ENCODE measurements around the gene TARS3. TPM values are rescaled to one million over a fixed set of nuclear protein-coding genes. Genes with fewer than 3 reads are reported as not detected.
"Not testable (repeated sequence)": the region's sequence is repeated elsewhere in the genome, so short reads cannot be mapped to it uniquely, and the experiment has no call there.

The TARS3 gene
- 8.5 TPM for polyA plus RNA-seq (2012; ENCODE audit: insufficient read depth, insufficient read length)

DNA sequence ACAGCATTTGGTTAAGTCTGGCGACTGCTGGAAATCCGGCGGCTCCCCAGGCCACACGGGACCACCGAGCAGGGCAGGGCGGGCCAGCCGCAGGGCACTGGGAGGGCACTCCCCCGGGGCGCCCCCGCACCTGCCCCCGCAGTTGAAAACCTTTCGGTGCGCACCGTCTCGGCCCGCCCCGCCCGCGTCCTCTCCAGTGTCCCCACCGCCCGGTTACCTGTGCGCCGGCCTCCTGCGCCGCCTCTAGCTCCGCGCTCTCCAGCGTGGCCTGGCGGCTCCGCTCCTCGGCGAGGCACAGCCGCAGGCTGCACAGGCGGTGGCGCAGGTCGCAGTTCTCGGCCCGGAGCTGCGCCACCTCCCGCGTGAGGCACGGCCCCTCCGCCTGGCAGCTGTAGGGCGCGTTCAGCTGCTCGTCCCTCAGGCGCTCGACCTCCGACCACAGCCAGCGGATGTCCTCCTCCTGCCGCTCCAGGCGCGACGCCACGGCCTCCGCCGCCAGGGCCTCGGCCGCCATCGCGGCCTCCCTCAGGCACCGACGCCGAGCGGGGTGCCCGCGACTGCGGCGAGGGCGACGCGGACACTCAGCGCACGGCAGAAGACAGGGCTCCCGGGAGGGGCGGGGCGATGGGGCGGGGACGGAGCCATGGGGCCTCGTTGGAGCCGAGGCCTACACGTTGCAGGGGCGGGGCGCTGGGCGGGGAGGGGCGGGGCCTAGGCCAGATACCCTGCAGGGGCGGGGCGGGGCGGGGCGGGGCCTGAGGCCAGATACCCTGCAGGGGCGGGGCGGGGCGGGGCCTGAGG is at the start of gene TARS3:
TARS3 (minus strand) TSS at position 600 of the 801 bp plus-strand sequence; CDS start at position 514, 86 bp downstream.
- H3K4me3 ChIP-seq (ENCODE audit: low read length): peak within 1 kb of the TSS; percentile 60
- peak; percentile 73 for DNase-seq (ENCODE audit: low read depth, low spot score)

GRCh38 chr15:101773496-101774100 is 49.3 kb upstream of the TARS3 start:
- H3K4me3 ChIP-seq (ENCODE audit: low read length): no peak overlapping the region
- DNase-seq (ENCODE audit: low read depth, low spot score): no peak

DNA sequence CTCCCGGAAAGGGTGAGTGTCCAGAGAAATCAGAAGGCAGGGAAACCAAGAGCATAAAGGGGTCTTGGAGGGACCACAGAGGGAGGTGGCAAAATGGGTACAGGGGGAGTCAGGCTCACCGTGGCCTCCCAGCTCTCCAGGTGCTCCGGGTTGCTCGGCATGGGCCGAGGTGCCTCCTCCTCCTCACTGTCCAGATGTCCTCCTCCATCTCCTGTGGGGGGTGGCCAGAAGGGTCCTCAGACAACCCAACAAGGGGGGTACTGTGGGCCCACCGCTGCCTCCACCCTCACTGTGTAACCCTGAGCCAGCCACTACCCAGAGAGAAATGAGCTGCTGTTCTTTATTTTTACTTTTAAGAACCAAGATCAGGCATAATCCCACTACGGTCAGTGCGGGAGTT is 48.6 kb upstream of the TARS3 start:
- no peak overlapping the region for H3K4me3 ChIP-seq (ENCODE audit: low read length)
- DNase-seq (ENCODE audit: low read depth, low spot score): no peak

DNA sequence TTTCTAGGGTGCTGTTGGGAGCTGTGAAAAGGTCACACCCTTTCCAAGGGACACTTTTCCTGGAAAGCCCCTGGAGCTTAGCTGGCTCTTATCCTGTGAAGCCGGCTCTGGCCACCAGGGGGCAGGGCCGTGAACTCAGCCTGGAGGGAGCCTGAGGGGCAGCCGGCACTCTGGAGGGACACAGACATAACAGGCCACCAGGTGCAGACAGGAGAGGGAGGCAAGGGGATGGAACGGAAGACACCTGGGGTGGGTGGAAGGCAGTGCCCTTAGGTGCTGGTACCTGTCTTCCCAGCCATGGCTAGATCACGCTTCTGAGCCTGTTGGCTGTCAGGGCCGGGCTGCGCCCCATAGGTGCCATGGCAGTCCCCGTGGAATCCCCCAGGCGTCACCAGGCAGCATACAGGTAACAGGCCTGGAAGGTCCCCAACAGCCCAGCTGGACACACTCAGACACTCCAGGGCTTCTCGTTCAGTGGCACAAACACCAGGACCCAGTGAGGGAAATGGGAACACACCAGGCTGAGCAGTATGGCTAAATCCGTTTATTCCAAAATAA is 42.9 kb upstream of the TARS3 start:
- not testable (repeated sequence) for DNase-seq (ENCODE audit: low read depth, low spot score); H3K4me3 ChIP-seq (ENCODE audit: low read length)

DNA sequence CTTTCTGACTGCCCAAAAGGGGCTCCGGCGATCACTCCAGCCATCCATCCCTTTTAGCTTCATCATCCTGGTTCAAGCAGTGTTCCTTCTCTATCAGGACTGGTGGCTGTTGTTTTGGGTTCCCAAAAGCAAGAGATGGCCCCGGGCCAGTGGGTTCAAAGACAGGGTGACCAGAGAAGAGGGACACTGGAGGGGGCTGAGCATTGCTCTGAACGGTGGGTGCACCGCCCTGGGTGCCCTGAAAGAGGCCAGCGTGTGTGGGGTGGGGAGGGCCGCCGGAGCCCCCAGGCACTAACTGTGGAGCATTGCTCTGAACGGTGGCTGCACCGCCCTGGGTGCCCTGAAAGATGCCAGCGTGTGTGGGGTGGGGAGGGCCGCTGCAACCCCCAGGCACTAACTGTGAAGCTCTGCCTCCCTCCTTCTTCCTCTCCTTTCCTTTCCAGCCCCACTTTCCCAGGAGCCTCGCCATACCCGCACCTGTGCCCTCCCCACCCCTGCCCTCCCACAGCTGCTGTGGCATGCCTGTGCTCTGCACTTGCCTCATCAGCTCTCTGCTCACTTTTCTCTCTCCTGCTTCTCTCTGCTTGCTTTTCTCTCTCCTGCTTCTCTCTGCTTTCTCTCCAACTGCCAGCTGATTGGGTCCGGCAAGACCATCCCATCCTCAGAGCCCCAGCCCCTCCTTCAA is 41.6 kb upstream of the TARS3 start:
- no peak for DNase-seq (ENCODE audit: low read depth, low spot score)
- H3K4me3 ChIP-seq (ENCODE audit: low read length): no peak overlapping the region

- not testable (repeated sequence) for DNase-seq (ENCODE audit: low read depth, low spot score); H3K4me3 ChIP-seq (ENCODE audit: low read length)
These were observed 41.0 kb upstream of the TARS3 start for GRCh38 chr15:101765340-101765671.

DNA sequence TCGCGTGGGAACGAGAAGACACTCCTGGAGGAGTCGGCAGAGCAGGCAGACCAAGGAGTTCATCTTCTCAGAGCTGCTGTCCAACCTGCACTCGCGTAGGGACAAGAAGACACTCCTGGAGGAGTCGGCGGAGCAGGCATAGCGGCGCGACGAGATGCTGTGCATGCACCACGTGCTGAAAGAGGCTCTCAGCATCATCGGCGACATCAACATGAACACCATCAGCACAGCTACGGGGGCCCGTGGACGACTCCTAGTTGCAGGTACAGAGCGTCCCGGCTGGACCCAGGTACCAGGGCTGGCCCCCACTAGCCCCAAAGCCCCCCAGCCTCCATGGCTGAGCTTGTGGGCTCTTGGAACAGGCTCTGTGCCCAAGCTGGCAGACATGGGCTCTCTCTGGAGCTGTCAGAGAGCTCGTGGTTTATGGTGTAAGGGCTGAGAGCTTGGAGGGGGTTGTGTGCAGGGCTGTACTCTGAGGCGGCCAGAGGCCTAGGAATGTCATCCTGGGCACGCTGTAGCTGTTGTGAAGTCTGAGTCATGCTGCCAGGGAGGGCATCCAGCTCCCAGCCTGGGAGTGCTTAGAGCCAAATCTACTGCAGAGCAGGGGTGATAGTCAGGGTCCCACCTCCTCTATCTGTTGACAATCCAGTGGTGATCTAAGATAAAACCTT is 40.5 kb upstream of the TARS3 start:
- DNase-seq (ENCODE audit: low read depth, low spot score); H3K4me3 ChIP-seq (ENCODE audit: low read length): not testable (repeated sequence)

- not testable (repeated sequence) for H3K4me3 ChIP-seq (ENCODE audit: low read length); DNase-seq (ENCODE audit: low read depth, low spot score)
These were observed 22.4 kb upstream of the TARS3 start for GRCh38 chr15:101746716-101747082.

GRCh38 chr15:101734837-101735236 is 10.6 kb upstream of the TARS3 start:
- H3K4me3 ChIP-seq (ENCODE audit: low read length); DNase-seq (ENCODE audit: low read depth, low spot score): not testable (repeated sequence)

- DNase-seq (ENCODE audit: low read depth, low spot score): no peak
- no peak overlapping the region for H3K4me3 ChIP-seq (ENCODE audit: low read length)
These were observed 9.3 kb upstream of the TARS3 start for GRCh38 chr15:101733545-101733944.

DNA sequence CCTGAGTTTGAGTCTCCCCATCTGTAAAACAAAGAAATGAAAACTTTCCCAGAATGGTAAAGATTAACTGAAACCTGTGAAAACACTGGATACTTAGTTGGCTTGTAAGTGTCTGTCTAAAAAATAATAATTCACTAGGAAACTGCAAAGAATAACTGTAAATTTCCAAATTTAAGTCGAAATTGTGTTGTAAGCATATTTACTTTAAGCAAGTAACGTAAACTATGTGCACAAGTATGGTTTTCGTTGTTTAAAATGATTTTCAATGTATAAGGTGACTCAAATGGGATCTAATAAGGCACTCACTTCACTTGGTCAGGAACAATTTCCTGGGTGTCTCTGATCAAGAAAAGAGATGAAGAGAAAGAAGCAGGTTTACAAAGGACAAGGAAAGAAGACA is 8.5 kb upstream of the TARS3 start:
- DNase-seq (ENCODE audit: low read depth, low spot score): no peak
- H3K4me3 ChIP-seq (ENCODE audit: low read length): no peak overlapping the region

- no peak overlapping the region for H3K4me3 ChIP-seq (ENCODE audit: low read length)
- DNase-seq (ENCODE audit: low read depth, low spot score): no peak
These were observed 7.5 kb upstream of the TARS3 start for GRCh38 chr15:101731746-101732145.

- no peak overlapping the region for H3K4me3 ChIP-seq (ENCODE audit: low read length)
- DNase-seq (ENCODE audit: low read depth, low spot score): no peak
These were observed 2.9 kb upstream of the TARS3 start for GRCh38 chr15:101727186-101727585.

DNA sequence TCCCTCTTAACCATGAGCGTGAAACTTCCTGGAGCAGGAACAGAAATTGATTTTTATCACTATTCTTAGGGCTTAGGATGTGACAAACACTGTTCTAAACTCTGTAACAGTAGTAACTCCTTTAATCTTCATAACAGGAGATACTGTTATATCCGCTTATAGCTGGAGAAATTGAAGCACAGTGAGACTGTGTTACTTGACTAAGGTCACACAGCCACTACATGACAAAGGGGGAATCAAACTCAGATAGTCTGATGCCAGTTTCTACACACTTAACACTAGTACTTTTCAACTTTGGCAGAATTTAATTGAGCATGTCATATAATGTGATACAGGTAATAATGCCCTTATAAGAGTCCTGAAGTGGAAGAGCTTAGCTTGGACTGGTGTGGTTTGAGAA is 800 bp upstream of the TARS3 start:
- no peak for DNase-seq (ENCODE audit: low read depth, low spot score)
- H3K4me3 ChIP-seq (ENCODE audit: low read length): no peak overlapping the region

DNA sequence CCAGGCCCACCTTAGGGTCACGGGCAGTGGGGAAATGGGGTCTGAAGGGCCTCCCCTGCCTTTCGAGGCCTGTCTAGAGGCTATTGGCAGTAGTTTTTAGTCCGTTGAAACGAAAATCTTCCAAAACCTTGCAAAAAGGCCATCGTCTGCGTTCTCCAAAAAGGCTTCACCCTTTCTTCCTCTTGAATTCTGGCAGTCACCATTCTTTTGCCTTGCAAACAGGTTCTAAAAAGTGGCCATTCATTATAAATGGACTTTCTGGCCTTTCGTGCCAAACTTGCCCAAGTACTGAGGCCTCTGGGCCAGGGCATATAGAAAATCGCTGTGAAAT is 367 bp upstream of the TARS3 start:
- DNase-seq (ENCODE audit: low read depth, low spot score): no peak
- no peak overlapping the region for H3K4me3 ChIP-seq (ENCODE audit: low read length)

DNA sequence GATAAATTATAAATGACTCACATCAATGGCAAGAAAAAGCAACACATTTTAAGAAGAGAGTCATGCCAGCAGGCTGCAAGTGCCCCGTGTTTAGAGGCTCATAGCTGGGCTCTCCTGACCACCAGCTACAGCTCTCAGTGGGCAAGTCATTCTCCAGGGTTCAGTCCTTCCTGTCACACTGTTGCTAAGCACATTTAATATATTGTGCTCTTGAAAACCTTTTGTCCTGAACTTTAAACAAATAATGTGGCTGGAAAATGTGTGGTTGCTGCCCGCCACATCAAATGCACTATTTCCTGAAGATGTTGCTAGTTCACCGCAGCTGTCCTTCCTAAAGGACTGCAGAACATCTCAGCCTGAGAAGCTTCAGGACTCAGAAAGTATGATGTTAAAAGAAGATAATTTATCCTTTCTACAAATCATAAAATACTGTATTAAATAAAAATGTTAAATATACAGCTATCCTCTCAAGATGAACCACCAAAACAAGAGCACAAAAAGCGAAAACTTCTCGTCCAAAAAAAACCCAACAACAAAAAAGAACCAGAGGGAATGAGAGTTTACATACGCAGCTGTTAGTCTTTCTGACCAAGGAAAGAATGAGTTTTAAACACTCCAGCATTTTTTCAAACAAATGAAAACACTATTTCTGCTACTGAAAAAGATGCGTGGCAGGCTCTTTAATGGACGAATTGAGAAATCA is 951 bp downstream of the TARS3 start:
- DNase-seq (ENCODE audit: low read depth, low spot score): peak; percentile 59

DNA sequence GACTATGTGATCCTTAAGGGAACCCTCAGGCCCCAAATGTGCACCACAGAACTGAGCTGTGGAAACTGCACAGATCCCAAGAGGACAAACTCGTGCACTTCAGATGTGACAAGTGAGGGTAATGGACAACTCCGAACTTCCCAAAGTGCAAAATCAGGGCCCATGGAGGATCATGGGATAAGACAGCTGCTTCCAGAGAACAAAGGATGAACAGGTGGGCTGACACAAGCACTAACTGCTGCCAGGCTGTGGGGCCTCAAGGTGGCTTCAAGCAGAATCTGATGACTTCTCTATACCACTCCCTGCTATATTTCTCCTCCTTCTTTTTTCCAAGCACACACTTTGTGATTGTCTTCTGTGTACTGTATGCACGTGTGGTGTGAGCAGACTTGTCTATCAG is 5.4 kb downstream of the TARS3 start:
- no peak overlapping the region for H3K4me3 ChIP-seq (ENCODE audit: low read length)
- DNase-seq (ENCODE audit: low read depth, low spot score): no peak

More for the DNA sequence above, 951 bp downstream of the TARS3 start:
- peak overlapping the region; percentile 60 for H3K4me3 ChIP-seq (ENCODE audit: low read length)

DNA sequence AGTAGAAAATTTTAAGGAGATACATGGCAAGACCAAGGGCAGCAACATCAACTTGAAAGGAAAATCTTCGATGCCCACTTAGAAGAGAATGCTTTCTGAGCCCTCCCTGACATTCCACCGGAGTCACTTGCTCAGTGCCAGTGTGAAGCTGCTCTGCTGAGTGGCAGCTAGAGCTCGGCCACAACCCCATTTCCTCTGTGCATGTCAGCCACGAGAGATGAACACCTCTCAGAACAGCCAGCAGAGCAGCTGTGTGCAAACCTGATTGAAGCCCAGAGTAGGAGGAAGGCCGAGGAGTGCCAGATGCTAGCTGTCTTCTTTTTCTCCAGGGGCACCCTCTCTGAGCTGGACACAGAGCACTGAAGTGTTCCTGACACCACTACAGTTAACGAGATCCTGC is 12.2 kb downstream of the TARS3 start:
- DNase-seq (ENCODE audit: low read depth, low spot score): no peak
- H3K4me3 ChIP-seq (ENCODE audit: low read length): no peak overlapping the region

DNA sequence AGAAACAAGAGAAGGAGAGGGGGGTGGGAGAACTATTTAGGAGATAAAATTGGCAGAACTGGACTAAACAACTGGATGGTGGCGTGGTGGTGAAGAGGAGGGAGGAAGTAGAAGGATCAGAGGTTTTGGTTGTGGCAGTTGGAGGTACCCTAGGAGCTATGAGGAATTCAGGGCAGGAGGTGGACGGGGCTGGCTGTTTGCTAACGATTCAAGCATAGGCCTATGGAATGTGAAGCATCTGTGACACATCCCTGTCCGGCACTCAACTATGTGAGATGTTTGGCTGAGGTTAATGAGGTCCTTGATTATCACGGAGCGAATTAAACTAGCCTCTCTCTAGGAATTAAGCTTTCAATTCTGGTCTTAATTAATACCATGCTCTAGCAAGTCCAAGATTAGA is 13.5 kb downstream of the TARS3 start:
- no peak for DNase-seq (ENCODE audit: low read depth, low spot score)
- H3K4me3 ChIP-seq (ENCODE audit: low read length): no peak overlapping the region
